Measurements from ENCODE around the gene METTL17. TPM values are rescaled to one million over a fixed set of nuclear protein-coding genes. Genes with fewer than 3 reads are reported as not detected.

The METTL17 gene
- total RNA-seq, 1 donor from 2014 or later, result 94.7 TPM

DNA sequence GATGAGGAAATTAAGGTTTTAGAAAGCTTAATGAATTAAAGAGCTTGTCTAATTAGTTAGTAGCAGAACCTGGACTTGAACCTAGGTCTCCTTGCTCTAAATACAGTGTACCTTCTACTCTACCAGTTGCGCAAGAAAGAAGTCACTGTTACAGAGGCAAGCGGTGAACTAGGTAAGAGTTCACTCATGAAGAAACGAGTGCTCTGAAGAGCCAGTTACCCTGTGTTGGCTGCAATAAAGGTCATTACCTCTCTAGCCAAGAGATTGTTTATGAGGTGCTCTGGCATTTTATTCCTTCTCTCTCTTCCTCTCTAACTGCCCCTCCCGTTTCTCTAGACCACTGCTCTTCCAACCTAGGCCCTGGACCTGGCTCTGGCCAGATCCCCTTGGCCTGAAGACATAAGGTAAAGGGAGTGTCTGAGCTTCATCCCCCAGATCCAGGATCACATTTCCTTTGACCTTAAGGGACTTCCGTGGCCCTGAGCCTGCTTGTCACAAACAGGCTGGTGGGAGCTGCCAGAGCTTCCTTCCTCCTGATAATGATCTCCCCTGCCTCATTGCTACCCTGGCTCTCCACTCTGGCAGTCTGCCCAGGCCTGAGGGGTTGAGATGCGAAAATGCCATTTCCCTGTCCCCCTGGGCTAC is 54.3 kb downstream of the METTL17 start:
- intact Hi-C loops (cut with micrococcal nuclease), result no loop called here
- CTCF ChIA-PET, result interaction anchor here (1.5 to 2.4 kb wide), 2 partner anchors 8 to 29 kb away, joined by 6 to 15 read pairs; no protein-coding TSS in a partner anchor
- no peaks in the 10 kb centered on the region for H3K9me3 Mint-ChIP-seq
- no peaks in the 10 kb centered on the region for H3K36me3 Mint-ChIP-seq (ENCODE audit: low read depth)
- no peak for DNase-seq
- no peak overlapping the region for H3K27ac Mint-ChIP-seq
- no peaks in the 10 kb centered on the region for H3K4me1 Mint-ChIP-seq
- peaks cover 29% of the 10 kb centered on the region for H3K27me3 Mint-ChIP-seq
- ATAC-seq (ENCODE audit: low read depth), result no peak
- POLR2A ChIA-PET, result no interaction called here
- TF ChIP-seq, protein P1, sequence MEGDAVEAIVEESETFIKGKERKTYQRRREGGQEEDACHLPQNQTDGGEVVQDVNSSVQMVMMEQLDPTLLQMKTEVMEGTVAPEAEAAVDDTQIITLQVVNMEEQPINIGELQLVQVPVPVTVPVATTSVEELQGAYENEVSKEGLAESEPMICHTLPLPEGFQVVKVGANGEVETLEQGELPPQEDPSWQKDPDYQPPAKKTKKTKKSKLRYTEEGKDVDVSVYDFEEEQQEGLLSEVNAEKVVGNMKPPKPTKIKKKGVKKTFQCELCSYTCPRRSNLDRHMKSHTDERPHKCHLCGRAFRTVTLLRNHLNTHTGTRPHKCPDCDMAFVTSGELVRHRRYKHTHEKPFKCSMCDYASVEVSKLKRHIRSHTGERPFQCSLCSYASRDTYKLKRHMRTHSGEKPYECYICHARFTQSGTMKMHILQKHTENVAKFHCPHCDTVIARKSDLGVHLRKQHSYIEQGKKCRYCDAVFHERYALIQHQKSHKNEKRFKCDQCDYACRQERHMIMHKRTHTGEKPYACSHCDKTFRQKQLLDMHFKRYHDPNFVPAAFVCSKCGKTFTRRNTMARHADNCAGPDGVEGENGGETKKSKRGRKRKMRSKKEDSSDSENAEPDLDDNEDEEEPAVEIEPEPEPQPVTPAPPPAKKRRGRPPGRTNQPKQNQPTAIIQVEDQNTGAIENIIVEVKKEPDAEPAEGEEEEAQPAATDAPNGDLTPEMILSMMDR (IDR thresholded peaks at IDR 0.05), result no peak
- no peak overlapping the region for H3K4me3 Mint-ChIP-seq

Other genes starting within 250 kb of the METTL17 start
- not detected in 2 replicates for gene EDDM3A, start 244.1 kb upstream of the METTL17 start, total RNA-seq
- gene EDDM3B, start 221.6 kb upstream of the METTL17 start, total RNA-seq, result not detected in 2 replicates
- gene RNASE6, start 208.7 kb upstream of the METTL17 start, total RNA-seq, result 9.0 and 10.0 TPM in 2 replicates
- gene RNASE1, start 187.1 kb upstream of the METTL17 start, total RNA-seq, result not detected in 2 replicates
- not detected in 2 replicates for gene RNASE3, start 98.6 kb upstream of the METTL17 start, total RNA-seq
- gene RNASE2, start 34.5 kb upstream of the METTL17 start, total RNA-seq, result not detected in 2 replicates
- 0.38 TPM in 1 of 2 replicates, not detected in the other for gene SLC39A2, start 9.3 kb downstream of the METTL17 start, total RNA-seq
- 2.1 and 3.9 TPM in 2 replicates for gene NDRG2, start 35.1 kb downstream of the METTL17 start, total RNA-seq
- gene TPPP2, start 40.2 kb downstream of the METTL17 start, total RNA-seq, result not detected in 2 replicates
- not detected in 2 replicates for gene RNASE13, start 44.8 kb downstream of the METTL17 start, total RNA-seq
- not detected in 2 replicates for gene RNASE7, start 52.4 kb downstream of the METTL17 start, total RNA-seq
- not detected in 2 replicates for gene RNASE8, start 67.8 kb downstream of the METTL17 start, total RNA-seq
- gene ARHGEF40, start 80.3 kb downstream of the METTL17 start, total RNA-seq, result 1.0 and 1.4 TPM in 2 replicates
- gene ZNF219, start 108.7 kb downstream of the METTL17 start, total RNA-seq, result 1.6 and 2.3 TPM in 2 replicates
- not detected in 2 replicates for gene TMEM253, start 111.1 kb downstream of the METTL17 start, total RNA-seq
- not detected in 2 replicates for gene OR5AU1, start 166.1 kb downstream of the METTL17 start, total RNA-seq

Measured in activated B cell treated with CpG ODN at 0.5 μM for 24 hours (primary cell).